Suprapubic skin (tissue), 4 donors: ENCODE measurements around the gene KANK4.

Experiments
- EP300 ChIP-seq: sonication (generic); formaldehyde crosslinking; IDR thresholded peaks from one replicate; pipeline ENCODE4 v1.6.1; 2017; ENCODE audit warnings: antibody characterized with exemption
- POLR2A ChIP-seq, 2 donors: fragments of 450-650 bp; IDR thresholded peaks; one replicate each; pipeline ENCODE4 v1.6.1; 2017; ENCODE audit warnings: antibody characterized with exemption in 2 of 2, mild to moderate bottlenecking in 2 of 2, moderate library complexity in 2 of 2
- POLR2AphosphoS5 ChIP-seq, 3 donors: sonication (generic); formaldehyde crosslinking; IDR thresholded peaks; one replicate each; pipeline ENCODE4 v1.6.1; 2017; ENCODE audit warnings: antibody characterized with exemption in 3 of 3
- TF ChIP-seq, protein P1 (sequence below), 2 donors: fragments of 200-600 bp in 1 of 2; fragments of 450-650 bp in 1 of 2; sonication (generic) in 1 of 2; IDR thresholded peaks; one replicate each; pipeline ENCODE4 v1.5.1; 2016 to 2019; ENCODE audit warnings: antibody characterized with exemption in 2 of 2, mild to moderate bottlenecking in 1 of 2, moderate library complexity in 1 of 2

DNA sequence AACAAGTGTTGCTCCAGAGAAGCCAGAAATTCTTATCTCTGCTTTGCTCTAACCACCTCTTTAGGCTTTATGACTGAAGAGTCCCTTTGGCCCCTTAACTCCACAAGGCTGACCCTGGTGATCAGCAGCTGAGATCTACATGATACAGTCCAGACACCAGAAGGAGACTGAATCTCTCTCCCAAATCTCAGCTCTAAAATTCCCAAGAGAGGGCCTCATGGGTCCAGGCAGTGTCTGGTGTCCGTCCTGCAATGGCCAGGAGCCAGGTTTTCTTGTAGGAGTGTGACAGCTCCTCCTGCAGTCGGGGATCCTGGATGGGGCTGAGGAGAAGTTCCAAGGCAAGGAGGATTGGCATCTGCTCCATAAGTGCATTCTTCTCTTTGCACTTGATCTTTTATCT is 89.3 kb downstream of the KANK4 start:
- TF ChIP-seq POLR2A (IDR thresholded peaks at IDR 0.05) (no peak), EP300 (no peak), POLR2AphosphoS5 (IDR thresholded peaks at IDR 0.05) (no peak)
- TF ChIP-seq, protein P1, sequence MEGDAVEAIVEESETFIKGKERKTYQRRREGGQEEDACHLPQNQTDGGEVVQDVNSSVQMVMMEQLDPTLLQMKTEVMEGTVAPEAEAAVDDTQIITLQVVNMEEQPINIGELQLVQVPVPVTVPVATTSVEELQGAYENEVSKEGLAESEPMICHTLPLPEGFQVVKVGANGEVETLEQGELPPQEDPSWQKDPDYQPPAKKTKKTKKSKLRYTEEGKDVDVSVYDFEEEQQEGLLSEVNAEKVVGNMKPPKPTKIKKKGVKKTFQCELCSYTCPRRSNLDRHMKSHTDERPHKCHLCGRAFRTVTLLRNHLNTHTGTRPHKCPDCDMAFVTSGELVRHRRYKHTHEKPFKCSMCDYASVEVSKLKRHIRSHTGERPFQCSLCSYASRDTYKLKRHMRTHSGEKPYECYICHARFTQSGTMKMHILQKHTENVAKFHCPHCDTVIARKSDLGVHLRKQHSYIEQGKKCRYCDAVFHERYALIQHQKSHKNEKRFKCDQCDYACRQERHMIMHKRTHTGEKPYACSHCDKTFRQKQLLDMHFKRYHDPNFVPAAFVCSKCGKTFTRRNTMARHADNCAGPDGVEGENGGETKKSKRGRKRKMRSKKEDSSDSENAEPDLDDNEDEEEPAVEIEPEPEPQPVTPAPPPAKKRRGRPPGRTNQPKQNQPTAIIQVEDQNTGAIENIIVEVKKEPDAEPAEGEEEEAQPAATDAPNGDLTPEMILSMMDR (IDR thresholded peaks at IDR 0.05): no peak
